GM12873 (cell line): ENCODE results near the gene PARM1.

Experiments
- TF ChIP-seq, protein P1 (sequence below): IDR thresholded peaks from 2 replicates; pipeline ENCODE4 v1.5.1; 2012; ENCODE audit warnings: low read depth, mild to moderate bottlenecking, moderate library complexity, low read length, control low read depth; ENCODE audit not compliant: insufficient read depth; ENCODE audit errors: missing control alignments

PARM1 gene, protein sequence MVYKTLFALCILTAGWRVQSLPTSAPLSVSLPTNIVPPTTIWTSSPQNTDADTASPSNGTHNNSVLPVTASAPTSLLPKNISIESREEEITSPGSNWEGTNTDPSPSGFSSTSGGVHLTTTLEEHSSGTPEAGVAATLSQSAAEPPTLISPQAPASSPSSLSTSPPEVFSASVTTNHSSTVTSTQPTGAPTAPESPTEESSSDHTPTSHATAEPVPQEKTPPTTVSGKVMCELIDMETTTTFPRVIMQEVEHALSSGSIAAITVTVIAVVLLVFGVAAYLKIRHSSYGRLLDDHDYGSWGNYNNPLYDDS

DNA sequence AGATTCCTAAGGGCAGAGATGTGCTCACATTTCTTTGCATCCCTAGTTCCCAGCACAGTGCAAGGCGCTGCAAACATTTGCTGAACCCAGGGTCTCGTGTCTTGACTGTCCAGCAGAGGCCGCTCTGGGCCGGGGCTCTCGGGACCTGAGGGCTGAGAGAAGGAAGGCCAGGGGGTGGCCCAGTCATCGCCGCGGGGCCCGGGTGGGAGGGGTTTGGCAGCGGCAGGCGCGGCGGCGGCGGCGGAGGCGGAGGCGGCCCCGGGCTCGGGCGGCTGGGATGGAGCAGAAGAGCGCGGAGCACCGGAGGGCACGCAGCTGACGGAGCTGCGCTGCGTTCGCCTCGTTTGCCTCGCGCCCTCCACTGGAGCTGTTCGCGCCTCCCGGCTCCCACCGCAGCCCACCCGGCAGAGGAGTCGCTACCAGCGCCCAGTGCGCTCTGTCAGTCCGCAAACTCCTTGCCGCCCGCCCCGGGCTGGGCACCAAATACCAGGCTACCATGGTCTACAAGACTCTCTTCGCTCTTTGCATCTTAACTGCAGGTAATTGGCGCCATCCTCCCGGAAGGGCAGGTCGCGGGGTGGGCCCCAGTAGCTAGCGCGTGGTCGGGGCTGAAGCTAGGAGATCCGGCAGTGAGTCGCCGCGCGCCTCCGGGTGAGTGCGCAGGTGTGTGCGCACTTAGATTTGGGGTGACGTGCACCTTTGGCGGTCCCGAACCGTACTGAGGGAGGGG is at the start of gene PARM1:
Gene PARM1, plus strand, starts transcription at position 285 of the 730 bp plus-strand sequence. Its CDS starts 212 bp downstream, at position 497.
- TF ChIP-seq, protein P1, sequence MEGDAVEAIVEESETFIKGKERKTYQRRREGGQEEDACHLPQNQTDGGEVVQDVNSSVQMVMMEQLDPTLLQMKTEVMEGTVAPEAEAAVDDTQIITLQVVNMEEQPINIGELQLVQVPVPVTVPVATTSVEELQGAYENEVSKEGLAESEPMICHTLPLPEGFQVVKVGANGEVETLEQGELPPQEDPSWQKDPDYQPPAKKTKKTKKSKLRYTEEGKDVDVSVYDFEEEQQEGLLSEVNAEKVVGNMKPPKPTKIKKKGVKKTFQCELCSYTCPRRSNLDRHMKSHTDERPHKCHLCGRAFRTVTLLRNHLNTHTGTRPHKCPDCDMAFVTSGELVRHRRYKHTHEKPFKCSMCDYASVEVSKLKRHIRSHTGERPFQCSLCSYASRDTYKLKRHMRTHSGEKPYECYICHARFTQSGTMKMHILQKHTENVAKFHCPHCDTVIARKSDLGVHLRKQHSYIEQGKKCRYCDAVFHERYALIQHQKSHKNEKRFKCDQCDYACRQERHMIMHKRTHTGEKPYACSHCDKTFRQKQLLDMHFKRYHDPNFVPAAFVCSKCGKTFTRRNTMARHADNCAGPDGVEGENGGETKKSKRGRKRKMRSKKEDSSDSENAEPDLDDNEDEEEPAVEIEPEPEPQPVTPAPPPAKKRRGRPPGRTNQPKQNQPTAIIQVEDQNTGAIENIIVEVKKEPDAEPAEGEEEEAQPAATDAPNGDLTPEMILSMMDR: peak; percentile 80

DNA sequence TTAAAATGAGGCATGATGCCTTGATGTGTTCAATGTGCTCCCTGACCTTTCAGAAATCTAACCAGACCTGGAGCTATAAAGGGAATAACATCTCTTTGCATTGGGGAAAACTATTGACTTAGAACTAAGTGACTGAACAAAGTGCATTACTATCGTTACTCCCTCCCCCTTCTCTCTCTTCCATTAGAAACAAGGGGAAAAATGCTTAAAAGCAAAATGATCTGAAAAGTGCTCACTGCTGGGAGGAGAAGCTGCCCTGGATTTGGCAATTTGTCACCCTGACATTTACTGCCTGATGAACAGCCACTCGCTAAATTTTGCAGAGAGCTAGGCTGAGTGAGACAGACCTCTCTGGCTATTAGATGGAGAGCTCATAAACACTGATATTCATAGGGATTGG is 48.6 kb upstream of the PARM1 start:
- TF ChIP-seq, protein P1: no peak

DNA sequence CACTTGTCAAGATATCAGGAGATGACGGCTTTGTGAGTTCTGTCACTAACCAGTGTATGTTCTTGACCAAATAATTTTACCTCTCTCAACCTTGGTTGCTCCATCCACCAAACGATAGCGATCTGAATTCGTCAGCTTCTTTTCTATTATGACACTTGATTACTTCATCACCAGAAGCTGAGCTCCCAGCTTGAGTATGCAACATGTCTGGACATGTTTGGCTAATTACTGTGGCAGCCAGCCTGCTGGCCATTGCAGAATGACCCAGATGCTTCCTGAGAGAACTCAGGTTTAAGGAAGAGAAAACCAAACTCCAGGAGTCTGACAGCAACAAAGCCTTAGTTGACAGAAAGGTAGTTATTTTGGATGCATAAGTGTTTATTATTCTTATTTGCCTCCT is 46.4 kb upstream of the PARM1 start:
- TF ChIP-seq, protein P1: no peak

DNA sequence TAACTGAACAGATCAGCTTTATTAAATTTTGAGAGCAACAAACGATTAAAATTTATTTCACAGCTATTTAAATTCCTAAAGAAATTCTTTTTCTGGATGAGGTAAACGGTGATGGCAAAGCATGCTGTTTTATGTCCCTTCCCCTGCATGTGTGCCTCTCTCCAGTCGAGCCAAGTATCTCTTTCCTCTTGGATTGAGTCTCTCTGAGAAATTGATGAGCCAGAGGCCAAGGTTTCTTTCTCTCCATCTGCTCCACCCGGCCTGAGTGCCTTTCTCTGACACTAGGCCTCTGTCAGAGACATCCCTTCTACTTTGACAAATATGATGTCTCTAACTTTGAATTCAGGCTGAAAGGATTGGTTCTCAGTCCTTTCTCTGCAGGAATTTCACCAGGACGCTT is 42.6 kb upstream of the PARM1 start:
- TF ChIP-seq, protein P1: no peak

DNA sequence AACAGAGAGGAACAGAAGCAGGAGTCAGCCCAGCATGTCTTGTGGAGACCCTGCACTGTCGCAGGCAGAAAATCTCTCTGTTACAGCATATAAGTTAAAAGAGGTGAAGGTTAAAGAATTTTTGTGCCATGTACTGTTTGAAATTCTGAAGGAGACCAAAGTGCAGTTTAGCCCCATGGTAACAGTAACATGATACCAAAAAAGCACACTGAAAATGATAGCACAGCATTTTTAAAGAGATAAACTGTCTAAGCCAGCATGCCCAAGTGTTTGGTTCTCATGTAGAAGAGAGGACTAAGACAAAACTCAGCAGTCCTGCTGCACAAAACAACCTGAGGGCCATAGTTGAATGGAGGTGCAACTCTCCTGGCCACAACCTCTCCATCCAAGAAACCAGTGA is 41.9 kb upstream of the PARM1 start:
- TF ChIP-seq, protein P1: no peak

DNA sequence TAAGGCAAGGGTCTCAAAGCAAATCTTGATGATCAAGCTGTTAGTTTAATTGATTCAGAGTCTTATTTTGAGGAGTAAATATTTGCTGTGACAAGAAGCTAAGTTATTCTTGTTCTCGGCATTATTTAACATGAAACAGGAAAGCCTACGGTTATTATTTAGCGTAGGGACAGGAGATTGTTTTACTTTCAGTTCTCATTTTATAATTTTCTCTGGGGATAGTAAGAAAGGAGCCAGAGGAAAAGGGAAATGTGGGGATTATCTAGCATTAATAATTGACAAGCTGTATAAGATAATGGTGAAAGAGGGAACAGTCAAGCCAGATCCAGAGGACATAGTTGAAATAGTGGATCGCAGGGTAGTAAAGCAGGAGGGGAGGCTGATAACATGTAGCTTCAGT is 39.7 kb upstream of the PARM1 start:
- TF ChIP-seq, protein P1: no peak

DNA sequence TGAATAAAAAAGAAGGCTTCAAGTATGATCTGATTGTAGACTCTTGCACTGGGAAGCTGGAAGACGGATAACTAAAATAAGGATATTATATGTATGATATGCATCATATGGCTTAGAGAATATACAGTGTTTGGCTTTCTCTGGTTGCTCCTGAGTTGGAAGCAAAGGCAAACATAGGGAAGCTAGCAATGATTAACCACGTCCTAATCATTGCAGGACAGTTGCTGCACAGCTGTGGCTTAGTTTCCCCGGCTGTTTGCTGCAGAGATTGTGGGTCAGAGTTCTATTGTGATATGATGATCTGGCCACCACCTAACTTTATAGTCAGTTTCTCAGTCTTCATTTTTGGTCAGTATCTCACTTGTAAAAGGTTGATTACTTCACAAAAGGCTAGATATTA is 36.3 kb upstream of the PARM1 start:
- TF ChIP-seq, protein P1: no peak
